Gastrocnemius medialis (tissue), 4 donors: Measurements from ENCODE around the gene C11orf52. TPM values are rescaled to one million over a fixed set of nuclear protein-coding genes. Genes with fewer than 3 reads are reported as not detected.
A peak's percentile ranks its signal among the peaks of the same experiment; 100 is the strongest.

Experiments used
- ATAC-seq, 2 donors: fragments of 150-250 bp; one replicate each; pipeline ENCODE4 v1.9.1; 2016
- DNase-seq, 2 donors: peaks; one replicate each; pipeline ENCODE4 v3.0.0-alpha.2; 2019
- H3K27ac ChIP-seq, 4 donors: fragments of 200-600 bp; sonication (generic); 1 replicate in 1 of 4; 2 replicates in 3 of 4; pipeline ENCODE4 v1.5.1; 2016 to 2018; ENCODE audit warnings: mild to moderate bottlenecking in 2 of 4, moderate library complexity in 1 of 4
- H3K27me3 ChIP-seq, 3 donors: fragments of 200-600 bp; sonication (generic) in 2 of 3; 1 replicate in 1 of 3; 2 replicates in 2 of 3; pipeline versions ENCODE4 v1.5.1 to v1.6.0; 2016 to 2019; ENCODE audit warnings: mild to moderate bottlenecking in 1 of 3, moderate library complexity in 1 of 3
- H3K36me3 ChIP-seq, 2 donors: fragments of 200-600 bp; sonication (generic) in 1 of 2; one replicate each; pipeline ENCODE4 v1.5.1; 2017 to 2018
- H3K4me1 ChIP-seq, 2 donors: fragments of 200-600 bp; sonication (generic) in 1 of 2; one replicate each; pipeline ENCODE4 v1.5.1; 2016 to 2017; ENCODE audit warnings: mild to moderate bottlenecking in 2 of 2
- H3K4me3 ChIP-seq, 4 donors: fragments of 200-600 bp; sonication (generic) in 3 of 4; 1 replicate in 1 of 4; 2 replicates in 3 of 4; pipeline ENCODE4 v1.5.1; 2016 to 2019; ENCODE audit warnings: mild to moderate bottlenecking in 2 of 4
- H3K9me3 ChIP-seq, 3 donors: fragments of 200-600 bp; sonication (generic) in 2 of 3; 1 replicate in 1 of 3; 2 replicates in 2 of 3; pipeline ENCODE4 v1.5.1; 2016 to 2019
- POLR2A ChIP-seq, 2 donors: fragments of 450-650 bp; IDR thresholded peaks; one replicate each; pipeline ENCODE4 v1.6.1; 2017; ENCODE audit warnings: antibody characterized with exemption in 2 of 2, mild to moderate bottlenecking in 2 of 2, moderate library complexity in 2 of 2
- in situ Hi-C, 4 donors: fragments of 200-750 bp; cut with MboI; loops; one replicate each; pipeline versions ENCODE4 v1.15.0 to v1.8.0; 2017; ENCODE audit warnings: low sequenced_read_pairs in 4 of 4
- intact Hi-C: fragments of 100-400 bp; cut with DNase I; formaldehyde crosslinking; loops from one replicate; pipeline ENCODE4 v1.15.1; 2023; ENCODE audit warnings: low total_unique reads
- total RNA-seq, 4 donors: library from RNA; depleted of rRNA; stranded (reverse); fragments of >200 nt; gene quantifications; one replicate each; pipeline versions ENCODE4 v1.1.0 to v1.2.3, GENCODE V29; 2016
- TF ChIP-seq, protein P1 (sequence below), 5 experiments: fragments of 450-650 bp in 3 of 5; fragments of 200-600 bp in 2 of 5; sonication (generic) in 2 of 5; IDR thresholded peaks in 4 of 5; conservative IDR thresholded peaks in 1 of 5; 1 replicate in 4 of 5; 2 replicates in 1 of 5; pipeline ENCODE4 v1.5.1; 2016 to 2019; ENCODE audit warnings: antibody characterized with exemption in 5 of 5, mild to moderate bottlenecking in 3 of 5, moderate library complexity in 3 of 5

The C11orf52 gene
- total RNA-seq, 4 donors from 2014 or later = 6.3 to 23.8 (median 11.9) TPM

DNA sequence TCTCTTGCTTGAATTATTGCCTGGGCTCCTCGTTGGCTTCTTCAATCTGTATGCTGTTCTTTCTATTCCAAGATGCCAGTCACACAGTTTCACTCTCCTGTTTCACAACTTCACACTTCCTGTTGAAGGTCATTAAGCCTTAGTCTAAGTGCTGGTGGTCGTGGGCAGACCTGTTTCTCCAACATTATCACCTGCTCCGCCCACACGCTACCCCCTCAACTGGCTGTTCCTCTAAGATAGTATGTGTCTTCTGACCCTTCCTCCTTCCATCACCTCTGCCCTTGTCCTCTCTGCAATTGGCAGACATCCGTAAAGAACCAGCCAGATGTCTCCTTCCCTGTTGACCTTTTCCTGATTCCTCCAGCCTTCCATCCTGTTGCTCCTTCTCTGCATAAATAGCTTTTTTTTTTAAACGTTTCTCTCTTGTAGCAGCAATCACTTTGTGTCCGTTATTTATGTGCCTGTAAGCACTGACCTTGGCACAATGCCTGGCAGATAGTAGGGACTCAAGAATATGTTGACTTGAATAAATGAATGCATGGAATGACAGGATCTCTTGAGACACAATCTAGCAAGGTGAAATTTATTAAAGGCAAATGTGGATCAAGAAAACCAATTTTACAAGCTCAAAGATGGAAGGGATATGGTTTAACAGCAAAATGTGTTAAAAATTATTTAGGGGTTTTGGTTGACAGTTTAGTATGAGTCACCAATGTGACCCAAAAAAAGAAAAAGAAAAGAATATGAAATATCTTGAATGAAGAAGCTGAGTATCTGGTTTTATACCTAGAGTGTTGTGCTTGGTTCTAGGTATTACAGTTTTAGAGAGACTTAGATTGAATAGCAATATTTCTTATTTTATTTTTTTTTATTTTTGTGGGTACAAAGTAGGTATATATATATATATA lies 31.1 kb downstream of the C11orf52 start:
- ATAC-seq (no peak), DNase-seq (no peak)
- in situ Hi-C loops (no loop called here), intact Hi-C loops (no loop called here)
- no peak for TF ChIP-seq POLR2A (IDR thresholded peaks at IDR 0.05)
- TF ChIP-seq, protein P1, sequence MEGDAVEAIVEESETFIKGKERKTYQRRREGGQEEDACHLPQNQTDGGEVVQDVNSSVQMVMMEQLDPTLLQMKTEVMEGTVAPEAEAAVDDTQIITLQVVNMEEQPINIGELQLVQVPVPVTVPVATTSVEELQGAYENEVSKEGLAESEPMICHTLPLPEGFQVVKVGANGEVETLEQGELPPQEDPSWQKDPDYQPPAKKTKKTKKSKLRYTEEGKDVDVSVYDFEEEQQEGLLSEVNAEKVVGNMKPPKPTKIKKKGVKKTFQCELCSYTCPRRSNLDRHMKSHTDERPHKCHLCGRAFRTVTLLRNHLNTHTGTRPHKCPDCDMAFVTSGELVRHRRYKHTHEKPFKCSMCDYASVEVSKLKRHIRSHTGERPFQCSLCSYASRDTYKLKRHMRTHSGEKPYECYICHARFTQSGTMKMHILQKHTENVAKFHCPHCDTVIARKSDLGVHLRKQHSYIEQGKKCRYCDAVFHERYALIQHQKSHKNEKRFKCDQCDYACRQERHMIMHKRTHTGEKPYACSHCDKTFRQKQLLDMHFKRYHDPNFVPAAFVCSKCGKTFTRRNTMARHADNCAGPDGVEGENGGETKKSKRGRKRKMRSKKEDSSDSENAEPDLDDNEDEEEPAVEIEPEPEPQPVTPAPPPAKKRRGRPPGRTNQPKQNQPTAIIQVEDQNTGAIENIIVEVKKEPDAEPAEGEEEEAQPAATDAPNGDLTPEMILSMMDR (IDR thresholded peaks at IDR 0.05 in 4 of 5, conservative IDR thresholded peaks at IDR 0.05 in 1 of 5) = no peak
- Histone ChIP-seq H3K27me3 (no peaks in the 10 kb centered on the region), H3K36me3 (no peaks in the 10 kb centered on the region), H3K27ac (no peak overlapping the region), H3K4me1 (peaks cover 0 to 5% of the 10 kb centered on the region in 2 donors), H3K4me3 (no peak overlapping the region), H3K9me3 (no peaks in the 10 kb centered on the region)

DNA sequence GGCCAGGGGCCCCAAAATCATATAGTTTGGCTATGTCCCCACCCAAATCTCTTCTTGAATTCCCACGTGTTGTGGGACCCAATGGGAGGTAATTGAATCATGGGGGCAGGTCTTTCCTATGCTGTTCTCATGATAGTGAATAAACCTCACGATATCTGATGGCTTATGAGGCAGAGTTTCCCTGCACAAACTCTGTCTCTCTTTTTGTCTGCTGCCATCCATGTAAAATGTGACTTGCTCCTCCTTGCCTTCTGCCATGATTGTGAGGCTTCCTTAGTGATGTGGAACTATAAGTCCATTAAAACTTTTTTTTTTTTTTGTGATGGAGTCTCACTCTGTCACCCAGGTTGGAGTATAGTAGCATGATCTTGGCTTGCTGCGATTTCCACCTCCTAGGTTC lies 32.9 kb downstream of the C11orf52 start:
- ATAC-seq (no peak), DNase-seq (no peak)
- no peak overlapping the region for H3K4me3 ChIP-seq
- no peaks in the 10 kb centered on the region for H3K9me3 ChIP-seq
- TF ChIP-seq, protein P1 (IDR thresholded peaks at IDR 0.05 in 4 of 5, conservative IDR thresholded peaks at IDR 0.05 in 1 of 5) = no peak
- no peak for TF ChIP-seq POLR2A (IDR thresholded peaks at IDR 0.05)
- H3K27me3 ChIP-seq = no peaks in the 10 kb centered on the region
- in situ Hi-C loops = no loop called here
- H3K36me3 ChIP-seq = no peaks in the 10 kb centered on the region
- peaks cover 0 to 4% of the 10 kb centered on the region in 2 donors for H3K4me1 ChIP-seq
- intact Hi-C loops = no loop called here
- no peak overlapping the region for H3K27ac ChIP-seq

DNA sequence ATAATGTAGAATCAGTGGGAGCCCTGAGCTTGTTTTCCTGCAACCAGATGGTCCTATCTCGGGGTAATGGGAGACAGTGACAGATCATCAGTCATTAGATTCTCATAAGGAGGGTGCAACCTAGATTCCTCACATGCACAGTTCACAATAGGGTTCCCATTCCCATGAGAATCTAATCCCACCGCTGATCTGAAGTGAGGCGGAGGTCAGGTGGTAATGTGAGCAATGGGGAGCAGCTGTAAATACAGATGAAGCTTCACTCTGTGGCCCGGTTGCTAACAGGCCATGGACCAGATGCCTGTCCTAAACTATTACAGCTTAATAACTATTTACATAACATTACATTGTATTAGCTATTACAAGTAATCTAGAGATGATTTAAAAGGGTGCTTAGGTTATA lies 35.4 kb downstream of the C11orf52 start:
- DNase-seq (no peak), ATAC-seq (no peak)
- intact Hi-C loops = no loop called here
- no peaks in the 10 kb centered on the region for H3K27me3 ChIP-seq
- H3K36me3 ChIP-seq = no peaks in the 10 kb centered on the region
- in situ Hi-C loops = no loop called here
- peaks cover 8 to 13% of the 10 kb centered on the region in 2 donors for H3K4me1 ChIP-seq
- no peak for TF ChIP-seq POLR2A (IDR thresholded peaks at IDR 0.05)
- TF ChIP-seq, protein P1 (IDR thresholded peaks at IDR 0.05 in 4 of 5, conservative IDR thresholded peaks at IDR 0.05 in 1 of 5) = no peak
- no peak overlapping the region for H3K27ac ChIP-seq
- no peaks in the 10 kb centered on the region for H3K9me3 ChIP-seq
- H3K4me3 ChIP-seq = no peak overlapping the region

DNA sequence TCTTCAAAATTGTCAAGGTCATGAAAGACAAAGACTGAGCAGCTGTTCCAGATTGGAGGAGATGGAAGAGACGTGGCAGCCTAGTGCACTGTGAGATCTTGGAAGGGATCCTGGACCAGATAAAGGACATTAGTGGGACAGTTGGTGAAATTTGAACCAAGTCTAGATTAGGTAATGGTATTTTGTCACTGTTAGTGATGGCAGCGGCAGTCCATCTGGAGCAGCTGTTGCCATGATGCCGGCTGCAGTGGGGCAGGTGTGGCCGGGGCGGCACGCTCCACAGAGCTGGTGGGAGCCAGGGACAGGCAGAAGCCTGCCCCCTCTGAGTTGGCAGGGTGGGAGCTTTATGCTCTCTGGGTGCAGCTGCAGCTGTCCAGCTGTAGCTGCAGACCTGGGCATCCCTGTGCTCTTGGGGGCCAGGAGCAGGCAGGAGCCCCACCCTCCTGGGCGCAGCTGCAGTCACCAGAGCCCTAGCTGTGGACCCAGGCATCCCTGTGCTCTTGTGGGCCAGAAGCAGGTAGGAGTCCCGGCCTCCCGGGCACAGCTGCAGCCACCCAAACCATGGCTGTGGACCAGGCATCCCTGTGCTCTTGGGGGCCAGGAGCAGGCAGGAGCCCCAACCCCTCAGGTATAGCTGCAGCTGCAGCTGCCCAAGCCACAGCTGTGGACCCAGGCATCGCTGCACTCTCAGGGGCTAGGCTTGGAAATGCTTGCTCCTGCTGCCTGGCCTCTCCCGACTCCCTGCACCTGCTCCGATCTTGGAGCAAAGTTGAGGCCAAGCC lies 39.1 kb downstream of the C11orf52 start:
- Histone ChIP-seq H3K27ac (peak overlapping the region; percentile 59 to 77 (median 66)), H3K9me3 (no peaks in the 10 kb centered on the region), H3K27me3 (no peaks in the 10 kb centered on the region), H3K36me3 (no peaks in the 10 kb centered on the region), H3K4me3 (no peak overlapping the region), H3K4me1 (peaks cover 8 to 13% of the 10 kb centered on the region in 2 donors)
- in situ Hi-C loops = no loop called here
- intact Hi-C loops = loop anchor here (1.0 kb wide), 1 partner anchor 16 kb away; no protein-coding TSS in a partner anchor
- DNase-seq = peak; percentile 66 to 80
- peak; percentile 91 to 95 for ATAC-seq
- peak; percentile 27 to 30 for TF ChIP-seq POLR2A (IDR thresholded peaks at IDR 0.05)
- TF ChIP-seq, protein P1 (IDR thresholded peaks at IDR 0.05 in 4 of 5, conservative IDR thresholded peaks at IDR 0.05 in 1 of 5) = no peak
